PC-9 (cell line): ENCODE data around the gene GLUD2. TPM values are rescaled to one million over a fixed set of nuclear protein-coding genes. Genes with fewer than 3 reads are reported as not detected.

Source experiments
- BruUV-seq: library from RNA; stranded (reverse); fragments of 400-500 nt; replicated peaks from 2 replicates; lab custom pipeline; 2021; lab: Mats Ljungman, UMichigan
- CTCF ChIA-PET: fragments of 300-600 bp; sonication (Branson Sonifier 250); formaldehyde crosslinking; loops from one replicate; lab custom pipeline; 2022; ENCODE audit warnings: antibody characterized with exemption; lab: Charles Lee
- POLR2A ChIA-PET: fragments of 300-600 bp; sonication (Branson Sonifier 250); formaldehyde crosslinking; loops from one replicate; lab custom pipeline; 2022; ENCODE audit warnings: antibody characterized with exemption; ENCODE audit not compliant: unreplicated experiment; lab: Charles Lee
- DNase-seq, 2 experiments: peaks; one replicate each; pipeline versions ENCODE4 v3.0.0 to v3.0.0-alpha.2; 2015 to 2022; ENCODE audit warnings: mixed read lengths in 1 of 2
- H2AFZ ChIP-seq: fragments of 200-600 bp; sonication (generic); 2 replicates; pipeline ENCODE4 v1.8.1; 2017; ENCODE audit warnings: antibody characterized with exemption
- H3F3A ChIP-seq: fragments of 200-600 bp; sonication (generic); 2 replicates; pipeline ENCODE4 v1.8.1; 2017; ENCODE audit warnings: antibody characterized with exemption, mild to moderate bottlenecking, low read depth; ENCODE audit not compliant: insufficient read depth
- H3K27ac ChIP-seq: fragments of 200-600 bp; sonication (generic); 2 replicates; pipeline ENCODE4 v1.6.1; 2016; ENCODE audit warnings: mixed run types
- H3K27me3 ChIP-seq: fragments of 200-600 bp; sonication (generic); 2 replicates; pipeline ENCODE4 v1.6.1; 2016; ENCODE audit warnings: low read depth, mixed run types; ENCODE audit not compliant: insufficient read depth
- H3K36me3 ChIP-seq: fragments of 200-600 bp; sonication (generic); 2 replicates; pipeline ENCODE4 v1.6.1; 2016; ENCODE audit warnings: low read depth, mixed run types
- H3K4me1 ChIP-seq: fragments of 200-600 bp; sonication (generic); replicated peaks from 2 replicates; pipeline ENCODE4 v1.6.1; 2016; ENCODE audit warnings: mixed run types; ENCODE audit not compliant: insufficient read depth
- H3K4me2 ChIP-seq: fragments of 200-600 bp; sonication (generic); 2 replicates; pipeline ENCODE4 v1.6.1; 2017; ENCODE audit warnings: mixed run types
- H3K4me3 ChIP-seq: fragments of 200-600 bp; sonication (generic); 2 replicates; pipeline ENCODE4 v1.6.1; 2016; ENCODE audit warnings: mixed run types
- H3K79me2 ChIP-seq: fragments of 200-600 bp; sonication (generic); 2 replicates; pipeline ENCODE4 v1.6.1; 2017; ENCODE audit warnings: low read depth, mixed run types
- H3K9me2 ChIP-seq: fragments of 200-600 bp; sonication (generic); 2 replicates; pipeline ENCODE4 v1.8.1; 2017; ENCODE audit warnings: mild to moderate bottlenecking; ENCODE audit not compliant: insufficient read depth
- H3K9me3 ChIP-seq: fragments of 200-600 bp; sonication (generic); 2 replicates; pipeline ENCODE4 v1.8.1; 2016; ENCODE audit warnings: low read depth; ENCODE audit not compliant: insufficient read depth
- H4K20me1 ChIP-seq: fragments of 200-600 bp; sonication (generic); 2 replicates; pipeline ENCODE4 v1.8.1; 2017; ENCODE audit not compliant: insufficient read depth
- CTCF ChIP-seq: fragments of 200-600 bp; sonication (generic); conservative IDR thresholded peaks from 2 replicates; pipeline ENCODE4 v1.6.1; 2017; ENCODE audit warnings: mixed run types, antibody characterized with exemption, mild to moderate bottlenecking, moderate library complexity
- EZH2 ChIP-seq: fragments of 200-600 bp; sonication (generic); IDR thresholded peaks from 2 replicates; pipeline ENCODE4 v1.8.0; 2017; ENCODE audit warnings: antibody characterized with exemption, low read depth
- intact Hi-C: fragments of 100-400 bp; cut with micrococcal nuclease; formaldehyde crosslinking; loops from one replicate; pipeline ENCODE4 v1.10.0; 2022; ENCODE audit not compliant: unreplicated experiment
- total RNA-seq: library from RNA; stranded (reverse); gene quantifications from 2 replicates; pipeline ENCODE4 v1.2.3, GENCODE V29; 2021

Gene GLUD2
- total RNA-seq, 1 experiment from 2014 or later, result not detected

- ChIA-PET CTCF (no interaction called here), POLR2A (no interaction called here)
- Histone ChIP-seq H3K4me3 (no peak overlapping the region), H3K27ac (no peak overlapping the region), H3K79me2 (no peaks in the 10 kb centered on the region), H3K4me1 (no peaks in the 10 kb centered on the region), H3K27me3 (no peaks in the 10 kb centered on the region), H3K36me3 (no peaks in the 10 kb centered on the region), H2AFZ (no peak overlapping the region), H3K9me2 (no peaks in the 10 kb centered on the region), H3K4me2 (no peak overlapping the region), H3K9me3 (no peaks in the 10 kb centered on the region), H4K20me1 (no peaks in the 10 kb centered on the region), H3F3A (no peaks in the 10 kb centered on the region)
- BruUV-seq, result no TSS peak
- intact Hi-C loops, result no loop called here
- DNase-seq, result no peak
- no peak for TF ChIP-seq EZH2
- no peak for TF ChIP-seq CTCF
Measured at GRCh38 chrX:121084903-121085611, 37.6 kb downstream of the GLUD2 start.

- ChIA-PET POLR2A (no interaction called here), CTCF (no interaction called here)
- Histone ChIP-seq H3K36me3 (no peaks in the 10 kb centered on the region), H3K4me1 (no peaks in the 10 kb centered on the region), H3K27ac (no peak overlapping the region), H3K79me2 (no peaks in the 10 kb centered on the region), H3K9me3 (no peaks in the 10 kb centered on the region), H3F3A (no peaks in the 10 kb centered on the region), H3K9me2 (no peaks in the 10 kb centered on the region), H3K4me2 (no peak overlapping the region), H3K4me3 (no peak overlapping the region), H4K20me1 (no peaks in the 10 kb centered on the region), H2AFZ (no peak overlapping the region), H3K27me3 (no peaks in the 10 kb centered on the region)
- DNase-seq, result no peak
- no TSS peak for BruUV-seq
- no peak for TF ChIP-seq CTCF
- intact Hi-C loops, result no loop called here
Measured at GRCh38 chrX:121085612-121086010, 38.2 kb downstream of the GLUD2 start.

GRCh38 chrX:121093011-121093410 lies 45.6 kb downstream of the GLUD2 start:
- Histone ChIP-seq H4K20me1 (no peaks in the 10 kb centered on the region), H3K4me1 (no peaks in the 10 kb centered on the region), H3K4me2 (no peak overlapping the region), H3K4me3 (no peak overlapping the region), H3K36me3 (no peaks in the 10 kb centered on the region), H3K9me2 (no peaks in the 10 kb centered on the region), H3K27ac (no peak overlapping the region), H3K27me3 (no peaks in the 10 kb centered on the region), H3K79me2 (no peaks in the 10 kb centered on the region), H3K9me3 (no peaks in the 10 kb centered on the region), H3F3A (no peaks in the 10 kb centered on the region), H2AFZ (no peak overlapping the region)
- no TSS peak for BruUV-seq
- POLR2A ChIA-PET, result no interaction called here
- no peak for DNase-seq
- intact Hi-C loops, result no loop called here
- CTCF ChIA-PET, result no interaction called here
- TF ChIP-seq CTCF, result no peak
- no peak for TF ChIP-seq EZH2

Other genes starting within 250 kb of the GLUD2 start
- not detected in 2 replicates for gene CT47B1, start 171.7 kb upstream of the GLUD2 start, total RNA-seq
- gene CT47A11, start 110.5 kb upstream of the GLUD2 start, total RNA-seq, result not detected in 2 replicates
- not detected in 2 replicates for gene CT47A10, start 105.6 kb upstream of the GLUD2 start, total RNA-seq
- not detected in 2 replicates for gene CT47A9, start 100.7 kb upstream of the GLUD2 start, total RNA-seq
- gene CT47A8, start 95.9 kb upstream of the GLUD2 start, total RNA-seq, result not detected in 2 replicates
- not detected in 2 replicates for gene CT47A7, start 91.0 kb upstream of the GLUD2 start, total RNA-seq
- gene CT47A6, start 86.1 kb upstream of the GLUD2 start, total RNA-seq, result not detected in 2 replicates
- gene CT47A5, start 81.3 kb upstream of the GLUD2 start, total RNA-seq, result not detected in 2 replicates
- gene CT47A4, start 76.4 kb upstream of the GLUD2 start, total RNA-seq, result not detected in 2 replicates
- gene CT47A3, start 71.5 kb upstream of the GLUD2 start, total RNA-seq, result not detected in 2 replicates
- not detected in 2 replicates for gene CT47A2, start 66.7 kb upstream of the GLUD2 start, total RNA-seq
- gene CT47A1, start 61.9 kb upstream of the GLUD2 start, total RNA-seq, result not detected in 2 replicates